Hepatocyte (in vitro differentiated cells): ENCODE results near the gene PRKACA.

Experiments
- EZH2phosphoT487 ChIP-seq: fragments of 200-600 bp; sonication (generic); IDR thresholded peaks from one replicate; pipeline ENCODE4 v1.6.1; 2018; ENCODE audit warnings: antibody characterized with exemption, mild to moderate bottlenecking, low read depth, moderate library complexity; ENCODE audit not compliant: unreplicated experiment, severe bottlenecking
- TF ChIP-seq, protein P1 (sequence below): fragments of 200-600 bp; sonication (generic); IDR thresholded peaks from 2 replicates; pipeline ENCODE4 v1.5.1; 2016; ENCODE audit warnings: antibody characterized with exemption, mild to moderate bottlenecking; ENCODE audit not compliant: poor library complexity

DNA sequence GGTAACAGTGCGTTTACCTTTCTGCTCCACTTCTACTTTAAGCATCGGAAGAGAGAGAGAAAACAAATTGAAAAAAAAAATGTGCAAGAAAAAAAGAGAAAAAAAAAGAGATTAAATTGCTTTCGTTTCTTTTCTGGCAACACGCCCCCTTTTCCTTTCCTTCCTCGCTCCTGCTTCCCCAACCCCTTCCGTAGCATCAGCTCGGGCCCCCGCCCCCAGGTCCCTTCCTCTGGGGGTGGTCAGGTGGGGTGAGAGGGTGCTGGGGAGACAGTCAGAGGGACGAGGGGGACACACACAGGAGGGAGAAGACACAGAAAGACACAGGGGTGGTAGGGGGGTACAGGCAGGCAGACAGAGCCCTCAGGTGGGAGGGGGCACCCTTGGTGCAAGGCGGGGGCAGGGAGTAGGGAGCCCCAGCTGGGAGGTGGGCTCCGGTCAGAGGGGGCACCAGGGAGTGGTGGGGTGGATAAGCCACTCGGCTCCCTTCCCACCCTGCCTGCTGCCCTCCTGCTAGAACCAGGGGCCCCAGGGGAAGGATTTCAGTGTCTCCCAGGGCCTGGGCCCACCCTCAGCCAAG is 49.5 kb upstream of the PRKACA start:
- TF ChIP-seq, protein P1, sequence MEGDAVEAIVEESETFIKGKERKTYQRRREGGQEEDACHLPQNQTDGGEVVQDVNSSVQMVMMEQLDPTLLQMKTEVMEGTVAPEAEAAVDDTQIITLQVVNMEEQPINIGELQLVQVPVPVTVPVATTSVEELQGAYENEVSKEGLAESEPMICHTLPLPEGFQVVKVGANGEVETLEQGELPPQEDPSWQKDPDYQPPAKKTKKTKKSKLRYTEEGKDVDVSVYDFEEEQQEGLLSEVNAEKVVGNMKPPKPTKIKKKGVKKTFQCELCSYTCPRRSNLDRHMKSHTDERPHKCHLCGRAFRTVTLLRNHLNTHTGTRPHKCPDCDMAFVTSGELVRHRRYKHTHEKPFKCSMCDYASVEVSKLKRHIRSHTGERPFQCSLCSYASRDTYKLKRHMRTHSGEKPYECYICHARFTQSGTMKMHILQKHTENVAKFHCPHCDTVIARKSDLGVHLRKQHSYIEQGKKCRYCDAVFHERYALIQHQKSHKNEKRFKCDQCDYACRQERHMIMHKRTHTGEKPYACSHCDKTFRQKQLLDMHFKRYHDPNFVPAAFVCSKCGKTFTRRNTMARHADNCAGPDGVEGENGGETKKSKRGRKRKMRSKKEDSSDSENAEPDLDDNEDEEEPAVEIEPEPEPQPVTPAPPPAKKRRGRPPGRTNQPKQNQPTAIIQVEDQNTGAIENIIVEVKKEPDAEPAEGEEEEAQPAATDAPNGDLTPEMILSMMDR, result no peak
- no peak for TF ChIP-seq EZH2phosphoT487
